ENCODE data around the gene RUNX1. TPM values are rescaled to one million over a fixed set of nuclear protein-coding genes. Genes with fewer than 3 reads are reported as not detected.

Gene RUNX1
- total and polyA plus RNA-seq, 2 of the 13 experiments (the other 11 are each of a cell fraction or from before 2014, with no cell fraction given), result 5.4 to 6.4 TPM

DNA sequence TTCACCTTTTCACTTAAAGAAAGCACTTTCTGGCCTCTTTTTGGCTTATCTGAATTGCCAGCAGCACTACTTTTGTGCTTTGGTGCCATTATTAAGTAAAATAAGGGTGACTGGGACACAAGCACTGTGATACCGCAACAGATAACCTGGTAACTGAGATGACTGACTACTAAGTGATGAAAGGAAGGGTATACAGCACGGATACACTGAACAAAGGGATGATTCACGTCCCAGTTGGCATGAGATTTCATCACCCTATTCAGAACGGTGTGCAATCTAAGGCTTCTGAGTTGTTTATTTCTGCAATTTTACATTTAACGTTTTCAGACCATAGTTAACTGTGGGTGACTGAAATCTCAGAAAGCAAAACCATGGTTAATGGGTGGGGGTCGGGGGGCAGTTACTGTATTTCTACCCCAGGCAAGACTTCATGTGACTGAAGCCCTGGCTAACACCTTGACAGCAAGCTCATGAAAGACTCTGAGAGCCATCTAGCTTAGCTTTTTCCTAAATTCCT is 277.5 kb downstream of the RUNX1 start (continued):
- TF ChIP-seq HDAC1 (CRISPR knock-in tag; IDR thresholded peaks at IDR 0.05) (0 out of 2 replicates have a peak, but pooled peaks have one; percentile 30), FOXJ3 (CRISPR knock-in tag; IDR thresholded peaks at IDR 0.05; ENCODE audit: borderline replicate concordance) (0 out of 2 replicates have a peak, but pooled peaks have one; percentile 16), ZNF232 (CRISPR knock-in tag; IDR thresholded peaks at IDR 0.05; ENCODE audit: borderline replicate concordance) (peak; percentile 45; the same call in 1 of the 2 replicates), CEBPB (IDR thresholded peaks at IDR 0.05; ENCODE audit: borderline replicate concordance, low read depth, low read length) (peak; percentile 96), TEAD3 (CRISPR knock-in tag; optimal IDR thresholded peaks at IDR 0.05; ENCODE audit: borderline replicate concordance) (peak; percentile 39), TOE1 (CRISPR knock-in tag; IDR thresholded peaks at IDR 0.05) (no peak), SOX5 (CRISPR knock-in tag; IDR thresholded peaks at IDR 0.05; ENCODE audit: borderline replicate concordance) (peak; percentile 76; the same call in 1 of the 2 replicates), CREM (IDR thresholded peaks at IDR 0.05) (peak; percentile 38; the same call in 1 of the 2 replicates), CREM (CRISPR knock-in tag; IDR thresholded peaks at IDR 0.05) (no peak), NCOA2 (CRISPR knock-in tag; IDR thresholded peaks at IDR 0.05) (peak; percentile 51; the same call in 1 of the 2 replicates), ZNF792 (CRISPR knock-in tag; IDR thresholded peaks at IDR 0.05) (no peak), RFX3 (CRISPR knock-in tag; IDR thresholded peaks at IDR 0.05) (no peak), CEBPG (CRISPR knock-in tag; IDR thresholded peaks at IDR 0.05) (peak; percentile 94), TBX3 (IDR thresholded peaks at IDR 0.05; ENCODE audit: borderline replicate concordance) (peak; percentile 17; the same call in 1 of the 2 replicates), NR2C2 (CRISPR knock-in tag; IDR thresholded peaks at IDR 0.05; ENCODE audit: borderline replicate concordance) (0 out of 2 replicates have a peak, but pooled peaks have one; percentile 32), POLR2A (IDR thresholded peaks at IDR 0.05; ENCODE audit: insufficient read depth in 1 of 2, low read depth in 2 of 2, low read length in 2 of 2) (peak in 1 of 2 experiments; percentile 52; a peak in 2 of 4 replicates), EP300 (IDR thresholded peaks at IDR 0.05; ENCODE audit: low read depth in 2 of 2, low read length in 2 of 2) (peak in 1 of 2 experiments; percentile 75; a peak in 2 of 4 replicates), EP300 (CRISPR knock-in tag; IDR thresholded peaks at IDR 0.05; ENCODE audit: borderline replicate concordance) (peak; percentile 81), ARNT2 (CRISPR knock-in tag; IDR thresholded peaks at IDR 0.05; ENCODE audit: low read depth) (no peak), RARA (CRISPR knock-in tag; IDR thresholded peaks at IDR 0.05) (peak; percentile 19; the same call in 1 of the 2 replicates), FOSL1 (CRISPR knock-in tag; IDR thresholded peaks at IDR 0.05; ENCODE audit: borderline replicate concordance) (peak; percentile 51; the same call in 1 of the 2 replicates), ZNF644 (CRISPR knock-in tag; IDR thresholded peaks at IDR 0.05; ENCODE audit: low read depth) (peak; percentile 67; the same call in 1 of the 2 replicates), ATF7 (IDR thresholded peaks at IDR 0.05) (0 out of 2 replicates have a peak, but pooled peaks have one; percentile 3), ATF7 (CRISPR knock-in tag; IDR thresholded peaks at IDR 0.05) (no peak)
- TF ChIP-seq, protein P1, sequence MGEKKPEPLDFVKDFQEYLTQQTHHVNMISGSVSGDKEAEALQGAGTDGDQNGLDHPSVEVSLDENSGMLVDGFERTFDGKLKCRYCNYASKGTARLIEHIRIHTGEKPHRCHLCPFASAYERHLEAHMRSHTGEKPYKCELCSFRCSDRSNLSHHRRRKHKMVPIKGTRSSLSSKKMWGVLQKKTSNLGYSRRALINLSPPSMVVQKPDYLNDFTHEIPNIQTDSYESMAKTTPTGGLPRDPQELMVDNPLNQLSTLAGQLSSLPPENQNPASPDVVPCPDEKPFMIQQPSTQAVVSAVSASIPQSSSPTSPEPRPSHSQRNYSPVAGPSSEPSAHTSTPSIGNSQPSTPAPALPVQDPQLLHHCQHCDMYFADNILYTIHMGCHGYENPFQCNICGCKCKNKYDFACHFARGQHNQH (CRISPR knock-in tag; IDR thresholded peaks at IDR 0.05), result 0 out of 2 replicates have a peak, but pooled peaks have one; percentile 20
- TF ChIP-seq, protein P2, sequence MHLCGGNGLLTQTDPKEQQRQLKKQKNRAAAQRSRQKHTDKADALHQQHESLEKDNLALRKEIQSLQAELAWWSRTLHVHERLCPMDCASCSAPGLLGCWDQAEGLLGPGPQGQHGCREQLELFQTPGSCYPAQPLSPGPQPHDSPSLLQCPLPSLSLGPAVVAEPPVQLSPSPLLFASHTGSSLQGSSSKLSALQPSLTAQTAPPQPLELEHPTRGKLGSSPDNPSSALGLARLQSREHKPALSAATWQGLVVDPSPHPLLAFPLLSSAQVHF (CRISPR knock-in tag; IDR thresholded peaks at IDR 0.05), result no peak
- TF ChIP-seq, protein P3, sequence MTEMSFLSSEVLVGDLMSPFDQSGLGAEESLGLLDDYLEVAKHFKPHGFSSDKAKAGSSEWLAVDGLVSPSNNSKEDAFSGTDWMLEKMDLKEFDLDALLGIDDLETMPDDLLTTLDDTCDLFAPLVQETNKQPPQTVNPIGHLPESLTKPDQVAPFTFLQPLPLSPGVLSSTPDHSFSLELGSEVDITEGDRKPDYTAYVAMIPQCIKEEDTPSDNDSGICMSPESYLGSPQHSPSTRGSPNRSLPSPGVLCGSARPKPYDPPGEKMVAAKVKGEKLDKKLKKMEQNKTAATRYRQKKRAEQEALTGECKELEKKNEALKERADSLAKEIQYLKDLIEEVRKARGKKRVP (CRISPR knock-in tag; IDR thresholded peaks at IDR 0.05), result peak in 1 of 2 experiments; percentile 98; a peak in 2 of 4 replicates
- TF ChIP-seq, protein P4, sequence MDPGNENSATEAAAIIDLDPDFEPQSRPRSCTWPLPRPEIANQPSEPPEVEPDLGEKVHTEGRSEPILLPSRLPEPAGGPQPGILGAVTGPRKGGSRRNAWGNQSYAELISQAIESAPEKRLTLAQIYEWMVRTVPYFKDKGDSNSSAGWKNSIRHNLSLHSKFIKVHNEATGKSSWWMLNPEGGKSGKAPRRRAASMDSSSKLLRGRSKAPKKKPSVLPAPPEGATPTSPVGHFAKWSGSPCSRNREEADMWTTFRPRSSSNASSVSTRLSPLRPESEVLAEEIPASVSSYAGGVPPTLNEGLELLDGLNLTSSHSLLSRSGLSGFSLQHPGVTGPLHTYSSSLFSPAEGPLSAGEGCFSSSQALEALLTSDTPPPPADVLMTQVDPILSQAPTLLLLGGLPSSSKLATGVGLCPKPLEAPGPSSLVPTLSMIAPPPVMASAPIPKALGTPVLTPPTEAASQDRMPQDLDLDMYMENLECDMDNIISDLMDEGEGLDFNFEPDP (CRISPR knock-in tag; conservative IDR thresholded peaks at IDR 0.05), result no peak

Data from HepG2 (cell line).